H1 (cell line): ENCODE data around the gene CEP68. TPM values are rescaled to one million over a fixed set of nuclear protein-coding genes. Genes with fewer than 3 reads are reported as not detected.

ENCODE experiments used
- CTCF ChIA-PET: fragments of 300-600 bp; sonication (Branson Sonifier 250); formaldehyde crosslinking; loops from one replicate; lab custom pipeline; 2021; ENCODE audit not compliant: partially characterized antibody; lab: Charles Lee
- POLR2A ChIA-PET: fragments of 300-600 bp; sonication (Branson Sonifier 250); formaldehyde crosslinking; loops from one replicate; lab custom pipeline; 2021; ENCODE audit warnings: inconsistent platforms; ENCODE audit not compliant: partially characterized antibody; lab: Charles Lee
- DNase-seq, 2 experiments: peaks; one replicate each; pipeline versions ENCODE4 v3.0.0 to v3.0.0-alpha.2; 2010 to 2022; ENCODE audit warnings: low spot score in 2 of 2, low read depth in 1 of 2, mixed read lengths in 1 of 2
- FAIRE-seq: peaks from 2 replicates; lab custom pipeline; 2011; peaks lifted over from hg19 to GRCh38; lab: Jason Lieb, UNC
- H2AFZ ChIP-seq: 2 replicates; pipeline ENCODE4 v1.8.1; 2012; ENCODE audit warnings: low read length, inconsistent platforms
- H2AK5ac ChIP-seq: 2 replicates; pipeline ENCODE4 v1.6.1; 2013; ENCODE audit warnings: low read depth, low read length
- H2BK120ac ChIP-seq: replicated peaks from 2 replicates; pipeline ENCODE3; 2013; ENCODE audit warnings: low read depth, low read length, inconsistent platforms
- H2BK12ac ChIP-seq: 2 replicates; pipeline ENCODE4 v1.6.1; 2013; ENCODE audit warnings: low read depth, low read length
- H2BK15ac ChIP-seq: 2 replicates; pipeline ENCODE4 v1.6.1; 2013; ENCODE audit warnings: low read length
- H2BK20ac ChIP-seq: 2 replicates; pipeline ENCODE4 v1.6.1; 2013; ENCODE audit warnings: low read length
- H2BK5ac ChIP-seq: 2 replicates; pipeline ENCODE4 v1.6.1; 2013; ENCODE audit warnings: low read depth, low read length
- H3K14ac ChIP-seq: 2 replicates; pipeline ENCODE4 v1.6.1; 2013; ENCODE audit warnings: inconsistent platforms; ENCODE audit not compliant: insufficient read length
- H3K18ac ChIP-seq: 2 replicates; pipeline ENCODE4 v1.6.1; 2013; ENCODE audit warnings: low read length; ENCODE audit errors: extremely low read depth
- H3K23ac ChIP-seq: 2 replicates; pipeline ENCODE4 v1.6.1; 2013; ENCODE audit warnings: inconsistent platforms; ENCODE audit not compliant: insufficient read length
- H3K23me2 ChIP-seq: 2 replicates; pipeline ENCODE4 v1.6.1; 2013; ENCODE audit warnings: low read depth, low read length
- H3K27ac ChIP-seq: 2 replicates; pipeline ENCODE4 v1.6.1; 2011; ENCODE audit warnings: low read depth, low read length, inconsistent platforms
- H3K27me3 ChIP-seq, 4 experiments: replicated peaks in 1 of 4; 1 replicate in 1 of 4; 2 replicates in 3 of 4; pipeline versions ENCODE4 v1.6.1 to v1.8.1; 2011 to 2013; ENCODE audit warnings: low read length in 3 of 4, mild to moderate bottlenecking in 3 of 4, inconsistent platforms in 2 of 4, mixed read lengths in 2 of 4, moderate library complexity in 1 of 4; ENCODE audit not compliant: control insufficient read depth in 3 of 4, insufficient read depth in 3 of 4; ENCODE audit errors: extremely low read depth in 1 of 4
- H3K36me3 ChIP-seq, 4 experiments: 2 replicates each; pipeline versions ENCODE4 v1.6.1 to v1.8.1; 2011 to 2013; ENCODE audit warnings: mild to moderate bottlenecking in 4 of 4, low read length in 3 of 4, moderate library complexity in 2 of 4, control low read depth in 1 of 4, inconsistent platforms in 1 of 4; ENCODE audit not compliant: insufficient read depth in 4 of 4, control insufficient read depth in 2 of 4
- H3K4ac ChIP-seq: replicated peaks from 2 replicates; pipeline ENCODE3; 2013; ENCODE audit warnings: low read length, low read depth, mixed read lengths, inconsistent platforms; ENCODE audit not compliant: insufficient read length
- H3K4me1 ChIP-seq, 4 experiments: replicated peaks in 1 of 4; 1 replicate in 1 of 4; 2 replicates in 3 of 4; pipeline versions ENCODE4 v1.6.1 to v1.8.1; 2011 to 2013; ENCODE audit warnings: low read length in 3 of 4, inconsistent platforms in 2 of 4, mixed read lengths in 1 of 4; ENCODE audit not compliant: insufficient read depth in 4 of 4, control insufficient read depth in 3 of 4
- H3K4me2 ChIP-seq, 2 experiments: 2 replicates each; pipeline versions ENCODE4 v1.6.1 to v1.8.1; 2011 to 2013; ENCODE audit warnings: low read depth in 2 of 2, low read length in 2 of 2, control low read depth in 1 of 2, inconsistent platforms in 1 of 2, mild to moderate bottlenecking in 1 of 2; ENCODE audit not compliant: insufficient read depth in 1 of 2
- H3K4me3 ChIP-seq, 4 experiments: fragments of 200-600, 300-600 bp in 1 of 4; sonication (generic), shearing (Covaris generic), sonication (Bioruptor Twin) in 1 of 4; 2 replicates each; pipeline versions ENCODE4 v1.5.1 to v1.8.1; 2011 to 2016; ENCODE audit warnings: low read length in 4 of 4, low read depth in 3 of 4, control low read depth in 2 of 4, inconsistent platforms in 2 of 4, mild to moderate bottlenecking in 2 of 4, mixed read lengths in 1 of 4, moderate library complexity in 1 of 4; ENCODE audit not compliant: insufficient read depth in 2 of 4; ENCODE audit errors: extremely low read depth in 1 of 4
- H3K56ac ChIP-seq: replicated peaks from 2 replicates; pipeline ENCODE3; 2013; ENCODE audit warnings: low read depth, mild to moderate bottlenecking, mixed read lengths, low read length, inconsistent platforms; ENCODE audit not compliant: insufficient read length
- H3K79me1 ChIP-seq: 2 replicates; pipeline ENCODE4 v1.6.1; 2013; ENCODE audit warnings: low read depth, low read length, control low read depth
- H3K79me2 ChIP-seq, 2 experiments: 2 replicates each; pipeline versions ENCODE4 v1.6.1 to v1.8.1; 2012 to 2013; ENCODE audit warnings: low read length in 2 of 2, mild to moderate bottlenecking in 2 of 2, inconsistent platforms in 1 of 2; ENCODE audit not compliant: insufficient read depth in 2 of 2, control insufficient read depth in 1 of 2
- H3K9ac ChIP-seq, 4 experiments: replicated peaks in 1 of 4; 1 replicate in 1 of 4; 2 replicates in 3 of 4; pipeline versions ENCODE4 v1.6.1 to v1.8.1; 2011 to 2013; ENCODE audit warnings: low read depth in 3 of 4, low read length in 3 of 4, control low read depth in 2 of 4, mild to moderate bottlenecking in 2 of 4, moderate library complexity in 2 of 4, inconsistent platforms in 1 of 4; ENCODE audit errors: extremely low read depth in 1 of 4
- H3K9me3 ChIP-seq, 2 experiments: 2 replicates each; pipeline versions ENCODE4 v1.6.1 to v1.8.1; 2012 to 2013; ENCODE audit warnings: mild to moderate bottlenecking in 2 of 2, moderate library complexity in 2 of 2, control low read depth in 1 of 2, inconsistent platforms in 1 of 2, low read depth in 1 of 2, low read length in 1 of 2, mixed read lengths in 1 of 2; ENCODE audit not compliant: insufficient read depth in 2 of 2
- H4K20me1 ChIP-seq, 2 experiments: replicated peaks in 1 of 2; 2 replicates each; pipeline versions ENCODE3 to v1.8.1; 2011 to 2013; ENCODE audit warnings: inconsistent platforms in 2 of 2, low read length in 2 of 2, mild to moderate bottlenecking in 1 of 2; ENCODE audit not compliant: insufficient read depth in 2 of 2, control insufficient read depth in 1 of 2
- H4K5ac ChIP-seq: 2 replicates; pipeline ENCODE4 v1.6.1; 2013; ENCODE audit warnings: low read length, low read depth, mixed read lengths, inconsistent platforms; ENCODE audit not compliant: insufficient read length
- H4K8ac ChIP-seq: 2 replicates; pipeline ENCODE4 v1.8.0; 2013; ENCODE audit warnings: mild to moderate bottlenecking, moderate library complexity, low read length, inconsistent platforms; ENCODE audit not compliant: insufficient read depth; ENCODE audit errors: extremely low read depth
- H4K91ac ChIP-seq: replicated peaks from 2 replicates; pipeline ENCODE3; 2013; ENCODE audit warnings: low read length, mixed read lengths, inconsistent platforms; ENCODE audit not compliant: insufficient read length
- CHD2 ChIP-seq: IDR thresholded peaks from 2 replicates; pipeline ENCODE4 v1.6.1; 2012; ENCODE audit warnings: low read length, improper control_type of control experiment
- EGR1 ChIP-seq: IDR thresholded peaks from 2 replicates; pipeline ENCODE4 v1.6.1; 2011; ENCODE audit warnings: low read depth, low read length, borderline replicate concordance
- HDAC6 ChIP-seq: IDR thresholded peaks from one replicate; pipeline ENCODE4 v1.7.1; 2012; ENCODE audit warnings: low read depth, mild to moderate bottlenecking, inconsistent platforms, low read length, moderate library complexity
- RXRA ChIP-seq: IDR thresholded peaks from 2 replicates; pipeline ENCODE4 v1.6.1; 2011; ENCODE audit warnings: low read depth, mild to moderate bottlenecking, low read length, moderate library complexity; ENCODE audit not compliant: insufficient read depth
- TCF12 ChIP-seq: IDR thresholded peaks from 2 replicates; pipeline ENCODE4 v1.6.1; 2011; ENCODE audit warnings: low read depth, mild to moderate bottlenecking, low read length
- ZNF274 ChIP-seq: IDR thresholded peaks from 2 replicates; pipeline ENCODE4 v1.7.0; 2012; ENCODE audit warnings: low read length, borderline replicate concordance; ENCODE audit errors: extremely low read depth
- WGBS, 2 experiments: shearing (Covaris generic) in 1 of 2; methylation state at CpG; one replicate each; pipeline versions ENCODE4 v1.1.6 to v1.1.7; 2013 to 2015; ENCODE audit warnings: low lambda C conversion rate in 2 of 2, mixed read lengths in 2 of 2, inconsistent platforms in 1 of 2, low coverage in 1 of 2, missing lambda C conversion rate in 1 of 2; ENCODE audit not compliant: insufficient replicate concordance in 2 of 2, insufficient coverage in 1 of 2, insufficient read length in 1 of 2; ENCODE audit errors: extremely low coverage in 1 of 2, missing lambda C conversion rate in 1 of 2; 5-methylcytosine and 5-hydroxymethylcytosine counted together
- polyA plus RNA-seq, 7 experiments: library from polyadenylated mRNA; depleted of rRNA in 3 of 7; stranded (reverse) in 5 of 7; unstranded in 2 of 7; fragments of >200 nt in 5 of 7; fragments of 200-250 nt in 2 of 7; gene quantifications; 1 replicate in 5 of 7; 2 replicates in 1 of 7; 4 replicates in 1 of 7; pipeline versions ENCODE4 v1.2.1 to v1.2.3, GENCODE V29; 2011 to 2013; ENCODE audit warnings: missing spikeins in 2 of 7, mixed read lengths in 2 of 7
- total RNA-seq: library from RNA; stranded (reverse); fragmentation: NEBNext Ultra II Directional; extraction: Animal tissue kit (Norgen Biotek cat#: 25700); gene quantifications from 2 replicates; pipeline ENCODE4 v1.2.1, GENCODE V29; 2021
- TF ChIP-seq, protein P1 (sequence below), 3 experiments: IDR thresholded peaks; 1 replicate in 2 of 3; 2 replicates in 1 of 3; pipeline versions ENCODE4 v1.5.1 to v1.6.1; 2011; ENCODE audit warnings: low read length in 3 of 3, mild to moderate bottlenecking in 3 of 3, inconsistent platforms in 2 of 3, low read depth in 1 of 3, moderate library complexity in 1 of 3; ENCODE audit not compliant: insufficient read depth in 1 of 3; ENCODE audit errors: control extremely low read depth in 1 of 3
- TF ChIP-seq, protein P2 (sequence below): IDR thresholded peaks from 2 replicates; pipeline ENCODE4 v1.6.1; 2011; ENCODE audit warnings: low read length, improper control_type of control experiment

CEP68 gene
- total and polyA plus RNA-seq, 2 of the 8 experiments (the other 6 are each of a cell fraction or from before 2014, with no cell fraction given), result 23.2 to 24.7 TPM

DNA sequence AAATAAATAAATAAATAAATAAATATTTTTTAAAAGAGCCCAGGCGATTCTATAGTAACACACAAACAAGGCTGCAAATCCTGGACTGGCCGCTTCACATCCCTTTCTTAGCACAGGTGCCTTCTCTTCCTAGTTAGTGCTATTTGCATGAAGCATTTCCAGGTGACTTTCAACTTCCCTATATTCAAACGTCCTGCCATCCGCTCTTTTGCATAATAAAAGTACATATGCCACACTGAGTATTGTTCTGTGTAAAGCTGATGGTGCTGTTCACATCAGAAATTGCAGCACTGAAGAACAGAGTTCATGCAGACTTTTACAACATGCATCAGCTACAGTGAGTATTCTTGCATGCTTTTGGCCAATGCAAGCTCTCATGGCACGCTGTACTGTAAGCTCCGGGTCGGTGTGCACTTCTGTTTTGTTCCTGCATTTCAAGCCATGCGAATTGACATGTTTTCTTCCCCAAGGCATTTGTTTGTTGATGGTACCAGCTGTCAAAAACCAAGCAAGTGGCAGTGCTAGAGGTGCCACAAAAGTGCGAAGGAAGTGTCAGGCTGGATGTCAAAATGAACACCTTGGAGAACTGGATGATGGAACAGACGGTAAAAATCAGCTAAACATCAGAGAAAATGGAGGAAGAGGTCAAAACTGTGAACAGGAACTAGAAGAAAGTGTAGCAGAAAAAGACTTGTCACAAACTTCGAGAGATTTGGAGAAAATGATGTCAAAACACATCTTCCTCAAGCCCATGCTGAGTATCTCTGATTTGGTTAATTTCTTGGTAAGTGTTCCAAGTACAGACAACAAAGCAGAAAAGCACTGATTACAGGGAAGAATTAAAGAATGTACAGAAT lies 25.5 kb upstream of the CEP68 start:
- Histone ChIP-seq H3K27me3 (no peaks in the 10 kb centered on the region), H4K8ac (no peak overlapping the region), H4K5ac (no peak overlapping the region), H3K79me2 (no peaks in the 10 kb centered on the region), H2BK5ac (no peak overlapping the region), H3K9ac (no peak overlapping the region), H3K4ac (no peak overlapping the region), H4K91ac (no peak overlapping the region), H2AFZ (no peak overlapping the region), H3K9me3 (no peaks in the 10 kb centered on the region), H3K18ac (no peak overlapping the region), H2BK15ac (no peak overlapping the region), H2BK20ac (no peak overlapping the region), H3K14ac (no peak overlapping the region), H2AK5ac (no peak overlapping the region), H3K56ac (no peak overlapping the region), H3K4me1 (peaks cover 7 to 21% (median 13%) of the 10 kb centered on the region in 4 experiments; a peak in 6 of 7 replicates), H3K23ac (no peak overlapping the region), H3K4me3 (no peak overlapping the region), H3K23me2 (no peaks in the 10 kb centered on the region), H3K36me3 (no peaks in the 10 kb centered on the region), H3K79me1 (no peaks in the 10 kb centered on the region), H4K20me1 (peaks cover 0 to 2% of the 10 kb centered on the region in 2 experiments), H2BK12ac (no peak overlapping the region), H3K27ac (no peak overlapping the region), H2BK120ac (no peak overlapping the region), H3K4me2 (peak overlapping the region; percentile 46 to 54; a peak in 1 of 4 replicates)
- 71% methylated on average over 11 of the region's 11 CpGs; no CpG with 5 or more reads in 1 of the 2 experiments for WGBS, 2 experiments
- POLR2A ChIA-PET, result interaction anchor here (1.1 to 1.4 kb wide), 3 partner anchors 13 to 42 kb away, joined by 3 to 4 read pairs (median 3); partner anchors contain the start of genes CEP68 and SLC1A4
- CTCF ChIA-PET, result interaction anchor here (0.7 to 2.9 kb wide), 11 partner anchors 10 to 149 kb away, joined by 3 to 9 read pairs (median 5); no protein-coding TSS in a partner anchor
- DNase-seq (no peak), FAIRE-seq (no peak)
- TF ChIP-seq TCF12 (no peak), EGR1 (no peak), ZNF274 (no peak), HDAC6 (no peak), CHD2 (no peak), RXRA (no peak)
- TF ChIP-seq, protein P1, sequence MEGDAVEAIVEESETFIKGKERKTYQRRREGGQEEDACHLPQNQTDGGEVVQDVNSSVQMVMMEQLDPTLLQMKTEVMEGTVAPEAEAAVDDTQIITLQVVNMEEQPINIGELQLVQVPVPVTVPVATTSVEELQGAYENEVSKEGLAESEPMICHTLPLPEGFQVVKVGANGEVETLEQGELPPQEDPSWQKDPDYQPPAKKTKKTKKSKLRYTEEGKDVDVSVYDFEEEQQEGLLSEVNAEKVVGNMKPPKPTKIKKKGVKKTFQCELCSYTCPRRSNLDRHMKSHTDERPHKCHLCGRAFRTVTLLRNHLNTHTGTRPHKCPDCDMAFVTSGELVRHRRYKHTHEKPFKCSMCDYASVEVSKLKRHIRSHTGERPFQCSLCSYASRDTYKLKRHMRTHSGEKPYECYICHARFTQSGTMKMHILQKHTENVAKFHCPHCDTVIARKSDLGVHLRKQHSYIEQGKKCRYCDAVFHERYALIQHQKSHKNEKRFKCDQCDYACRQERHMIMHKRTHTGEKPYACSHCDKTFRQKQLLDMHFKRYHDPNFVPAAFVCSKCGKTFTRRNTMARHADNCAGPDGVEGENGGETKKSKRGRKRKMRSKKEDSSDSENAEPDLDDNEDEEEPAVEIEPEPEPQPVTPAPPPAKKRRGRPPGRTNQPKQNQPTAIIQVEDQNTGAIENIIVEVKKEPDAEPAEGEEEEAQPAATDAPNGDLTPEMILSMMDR (IDR thresholded peaks at IDR 0.05; ENCODE audit: control extremely low read depth in 1 of 3, insufficient read depth in 1 of 3, low read depth in 1 of 3, low read length in 3 of 3), result no peak
- TF ChIP-seq, protein P2, sequence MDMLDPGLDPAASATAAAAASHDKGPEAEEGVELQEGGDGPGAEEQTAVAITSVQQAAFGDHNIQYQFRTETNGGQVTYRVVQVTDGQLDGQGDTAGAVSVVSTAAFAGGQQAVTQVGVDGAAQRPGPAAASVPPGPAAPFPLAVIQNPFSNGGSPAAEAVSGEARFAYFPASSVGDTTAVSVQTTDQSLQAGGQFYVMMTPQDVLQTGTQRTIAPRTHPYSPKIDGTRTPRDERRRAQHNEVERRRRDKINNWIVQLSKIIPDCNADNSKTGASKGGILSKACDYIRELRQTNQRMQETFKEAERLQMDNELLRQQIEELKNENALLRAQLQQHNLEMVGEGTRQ, result no peak
